HG03135 (cell line): ENCODE results near the gene GJD2.

Source experiments
- ATAC-seq: cut with Tn5 transposase; IDR thresholded peaks from one replicate; pipeline ENCODE4 v1.9.1; 2021; ENCODE audit warnings: mild to moderate bottlenecking, moderate library complexity; ENCODE audit not compliant: unreplicated experiment

GJD2 gene

GRCh38 chr15:34726406-34727100, 28.2 kb downstream of the GJD2 start:
- ATAC-seq: no peak

GRCh38 chr15:34725556-34725955, 29.2 kb downstream of the GJD2 start:
- no peak for ATAC-seq

DNA sequence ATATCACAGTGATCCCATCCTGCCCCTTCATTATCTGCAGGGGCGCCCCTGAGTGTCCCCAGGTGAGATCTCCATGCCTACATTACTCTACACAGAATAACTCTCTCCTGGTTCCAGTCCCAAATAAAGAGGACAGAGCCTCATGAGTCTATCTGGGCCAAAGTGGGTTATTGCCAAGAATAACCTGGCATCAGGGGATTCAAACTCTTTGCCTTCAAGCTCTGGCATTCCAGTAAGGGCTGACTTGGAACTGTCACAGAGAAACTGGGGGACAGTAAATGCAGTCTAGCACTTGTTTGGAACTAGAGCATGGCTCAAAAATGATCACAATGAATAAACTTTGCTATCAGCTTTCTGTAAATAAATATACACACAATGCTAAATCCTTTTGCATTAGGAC, 30.3 kb downstream of the GJD2 start:
- no peak for ATAC-seq

GRCh38 chr15:34722439-34722836, 32.4 kb downstream of the GJD2 start:
- ATAC-seq: no peak

- ATAC-seq: no peak
Measured at GRCh38 chr15:34721802-34722438, 32.9 kb downstream of the GJD2 start.

- ATAC-seq: no peak
Measured at GRCh38 chr15:34721157-34721801, 33.5 kb downstream of the GJD2 start.

DNA sequence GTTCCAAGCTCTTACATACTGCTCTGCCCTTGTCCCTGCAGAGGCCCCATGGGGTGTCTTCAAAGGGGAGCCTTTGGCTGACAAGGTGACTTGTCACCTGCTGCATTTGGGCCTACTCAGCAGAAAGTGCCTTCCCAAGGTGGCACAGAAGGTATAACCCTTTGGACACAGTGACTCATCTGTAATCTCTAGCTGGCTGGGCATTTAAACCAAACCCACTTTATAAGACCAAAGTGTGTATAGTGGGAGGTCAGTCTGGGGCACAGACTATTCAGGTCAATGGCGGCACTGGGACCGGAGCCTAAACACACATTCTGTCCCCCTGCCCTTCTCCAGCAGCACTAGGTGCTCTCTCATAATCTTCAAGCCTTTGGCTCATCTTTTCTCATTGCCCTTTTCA, 35.1 kb downstream of the GJD2 start:
- ATAC-seq: no peak

- no peak for ATAC-seq
Measured at GRCh38 chr15:34718681-34719665, 35.8 kb downstream of the GJD2 start.

DNA sequence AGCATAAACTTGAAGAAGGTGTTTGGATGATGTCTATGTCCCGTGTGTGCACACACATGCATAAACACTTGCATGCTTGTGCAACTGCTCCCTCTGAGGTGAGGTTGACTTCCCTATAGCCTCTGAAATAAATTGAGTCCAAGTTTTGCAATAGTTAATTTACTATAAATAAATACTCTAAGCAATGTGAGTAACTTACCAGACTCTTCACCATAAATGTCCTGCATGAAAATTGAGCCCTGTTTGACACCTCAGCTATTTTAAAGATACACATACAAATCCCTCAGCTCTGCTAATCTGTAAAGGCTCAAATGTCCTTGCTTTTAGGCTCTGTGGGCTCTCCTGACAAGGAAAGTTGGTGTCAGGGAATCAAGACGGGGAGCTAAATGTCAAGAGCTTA, 37.1 kb downstream of the GJD2 start:
- ATAC-seq: no peak

- ATAC-seq: no peak
Measured at GRCh38 chr15:34716111-34716510, 38.7 kb downstream of the GJD2 start.

DNA sequence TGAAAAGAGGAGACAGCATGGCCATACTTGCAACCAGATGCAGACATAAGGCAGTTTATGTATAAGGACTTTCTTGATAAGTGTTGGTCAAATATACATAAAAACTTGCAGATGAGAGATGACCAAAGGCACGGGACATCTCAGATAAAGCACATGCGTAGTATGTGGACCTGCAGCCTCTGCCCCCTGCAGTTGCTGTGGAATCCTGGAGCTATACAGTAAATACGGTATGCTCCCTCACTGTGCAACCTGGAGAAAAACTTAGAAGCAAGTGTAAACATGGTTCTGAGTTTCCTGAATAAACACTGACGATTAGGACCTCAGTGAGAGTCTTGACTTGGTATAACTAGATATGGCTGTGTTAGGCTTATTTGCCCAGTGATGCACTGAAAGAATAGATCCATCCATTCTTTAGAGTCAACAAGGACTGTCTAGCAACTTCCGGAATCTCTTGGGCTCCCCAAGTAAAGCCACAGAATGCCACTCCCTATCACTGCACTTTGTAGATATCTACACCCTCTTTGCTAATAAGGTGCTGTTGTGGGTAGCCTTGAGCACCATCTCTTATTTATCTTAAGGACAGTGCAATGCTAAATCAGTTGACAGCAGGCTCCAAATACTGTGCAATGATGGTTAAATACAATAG, 40.2 kb downstream of the GJD2 start:
- no peak for ATAC-seq

DNA sequence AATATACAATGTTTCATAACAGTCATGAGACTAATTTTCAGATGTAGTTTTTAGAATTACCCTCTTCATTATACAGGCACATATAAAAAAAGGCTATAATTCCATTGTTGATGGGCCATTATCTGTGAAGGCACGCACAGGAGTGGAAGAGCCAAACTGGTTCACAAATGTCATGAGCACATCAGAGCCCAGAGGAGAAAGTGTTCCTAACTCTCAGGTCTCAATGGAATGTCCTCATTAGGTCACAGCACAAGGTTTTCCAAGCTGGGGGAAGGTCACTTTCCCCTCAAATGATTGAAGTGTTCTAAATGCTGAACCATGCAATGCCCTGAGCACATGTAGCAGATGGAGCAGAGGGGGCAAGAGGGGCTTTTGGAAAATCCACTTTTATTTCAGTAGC, 41.2 kb downstream of the GJD2 start:
- ATAC-seq: no peak

DNA sequence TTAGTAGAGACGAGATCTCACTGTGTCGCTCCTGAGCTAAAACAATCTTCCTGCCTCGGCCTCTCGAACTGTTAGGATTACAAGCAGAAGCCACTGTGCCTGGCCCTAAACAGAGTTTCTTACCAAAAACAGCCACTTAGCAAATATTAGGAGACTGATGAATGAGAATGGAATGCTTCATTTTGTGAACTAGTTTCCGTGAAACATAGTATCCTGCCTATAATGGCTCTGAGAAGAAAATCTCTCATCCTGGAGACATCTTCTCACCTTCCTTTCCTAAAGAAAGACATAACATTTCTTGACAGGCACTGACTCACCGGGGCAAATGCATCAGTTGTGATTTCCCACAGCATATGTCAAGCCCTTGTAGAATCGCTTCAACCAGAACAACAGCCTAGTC, 44.9 kb downstream of the GJD2 start:
- ATAC-seq: no peak

DNA sequence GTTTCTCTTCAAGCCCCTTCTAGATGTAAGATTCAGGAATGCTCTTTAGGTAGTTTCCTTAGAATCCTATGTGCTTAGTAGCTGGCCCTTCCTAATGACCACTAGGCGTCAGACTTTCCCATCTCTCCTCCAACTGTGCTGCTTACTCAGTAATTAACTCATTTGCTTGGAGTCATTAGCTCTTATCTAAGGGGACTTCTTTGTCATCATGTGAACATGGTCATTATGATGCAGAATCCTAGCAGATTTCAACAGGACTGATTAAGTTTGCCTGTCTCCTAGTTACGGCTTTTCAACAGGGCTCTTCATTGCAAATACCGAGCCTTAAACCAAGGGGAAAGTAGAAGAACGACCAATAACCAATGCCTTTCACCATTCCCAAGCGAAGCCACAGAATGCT, 46.4 kb downstream of the GJD2 start:
- ATAC-seq: no peak

DNA sequence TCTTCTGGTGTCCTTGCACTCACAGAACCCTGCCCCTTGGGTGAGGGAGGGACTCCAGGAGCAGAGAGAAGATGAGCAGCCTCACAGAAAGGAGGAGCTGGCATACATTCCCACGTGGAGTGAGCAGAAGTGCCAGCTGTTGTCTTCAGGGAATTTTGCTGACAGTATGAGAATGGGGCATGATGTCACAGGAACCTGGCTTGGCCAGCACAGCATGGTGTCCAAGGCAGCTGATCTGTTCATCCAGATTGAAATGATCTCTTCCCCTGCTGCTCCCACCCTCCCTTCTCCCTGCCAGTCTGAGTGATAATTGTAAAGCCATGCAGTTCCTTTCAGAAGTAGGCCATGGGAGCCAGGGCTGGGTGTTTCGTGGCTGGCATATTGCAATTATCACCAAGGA, 53.3 kb downstream of the GJD2 start:
- ATAC-seq: no peak
